Ectodermal cell (in vitro differentiated cells): ENCODE measurements around the gene PDZRN3.

Experiments used
- H3K27ac ChIP-seq: 2 replicates; pipeline ENCODE4 v1.7.0; 2013; ENCODE audit warnings: mild to moderate bottlenecking, low read depth, low read length; ENCODE audit not compliant: insufficient read depth, poor library complexity, severe bottlenecking
- H3K27me3 ChIP-seq: 2 replicates; pipeline ENCODE4 v1.7.0; 2013; ENCODE audit warnings: mild to moderate bottlenecking, low read length; ENCODE audit not compliant: insufficient read depth, control insufficient read depth, poor library complexity, severe bottlenecking
- H3K36me3 ChIP-seq: one replicate; pipeline ENCODE4 v1.7.0; 2013; ENCODE audit warnings: low read length; ENCODE audit not compliant: control insufficient read depth, insufficient read depth
- H3K4me1 ChIP-seq: one replicate; pipeline ENCODE4 v1.7.0; 2013; ENCODE audit warnings: low read length; ENCODE audit not compliant: control insufficient read depth, insufficient read depth
- H3K4me3 ChIP-seq: 2 replicates; pipeline ENCODE4 v1.7.0; 2013; ENCODE audit warnings: low read depth, low read length, control low read depth; ENCODE audit not compliant: insufficient read depth
- H3K9me3 ChIP-seq: 2 replicates; pipeline ENCODE4 v1.7.0; 2013; ENCODE audit warnings: mild to moderate bottlenecking, low read length, moderate library complexity; ENCODE audit not compliant: control insufficient read depth
- WGBS, 2 experiments: methylation state at CpG; one replicate each; pipeline ENCODE4 v1.1.7; 2013; ENCODE audit warnings: missing lambda C conversion rate in 2 of 2; 5-methylcytosine and 5-hydroxymethylcytosine counted together

Gene PDZRN3

GRCh38 chr3:73448761-73449301, 175.9 kb downstream of the PDZRN3 start:
- WGBS, 2 experiments = 87 to 89% methylated on average over 4 of the region's 4 CpGs
- no peaks in the 10 kb centered on the region for H3K9me3 ChIP-seq
- H3K4me1 ChIP-seq = no peaks in the 10 kb centered on the region
- H3K27ac ChIP-seq = no peak overlapping the region
- H3K4me3 ChIP-seq = no peak overlapping the region
- no peaks in the 10 kb centered on the region for H3K27me3 ChIP-seq
- H3K36me3 ChIP-seq = no peaks in the 10 kb centered on the region

GRCh38 chr3:73448041-73448440, 176.7 kb downstream of the PDZRN3 start:
- no peak overlapping the region for H3K4me3 ChIP-seq
- 94 to 95% methylated on average over 2 of the region's 2 CpGs for WGBS, 2 experiments
- H3K27me3 ChIP-seq = no peaks in the 10 kb centered on the region
- H3K27ac ChIP-seq = no peak overlapping the region
- no peaks in the 10 kb centered on the region for H3K4me1 ChIP-seq
- H3K36me3 ChIP-seq = no peaks in the 10 kb centered on the region
- H3K9me3 ChIP-seq = no peaks in the 10 kb centered on the region

- WGBS, 2 experiments = 87% methylated on average over 6 of the region's 6 CpGs
Measured at GRCh38 chr3:73447111-73447510, 177.6 kb downstream of the PDZRN3 start.

GRCh38 chr3:73446467-73447110, 178.2 kb downstream of the PDZRN3 start:
- Histone ChIP-seq H3K36me3 (no peaks in the 10 kb centered on the region), H3K9me3 (no peaks in the 10 kb centered on the region), H3K4me3 (no peak overlapping the region), H3K27me3 (no peaks in the 10 kb centered on the region), H3K4me1 (no peaks in the 10 kb centered on the region), H3K27ac (no peak overlapping the region)
- 93 to 94% methylated on average over 8 of the region's 10 CpGs for WGBS, 2 experiments

More at GRCh38 chr3:73447111-73447510, 177.6 kb downstream of the PDZRN3 start:
- H3K4me1 ChIP-seq = no peaks in the 10 kb centered on the region
- no peak overlapping the region for H3K4me3 ChIP-seq
- H3K27me3 ChIP-seq = no peaks in the 10 kb centered on the region
- no peaks in the 10 kb centered on the region for H3K9me3 ChIP-seq
- H3K36me3 ChIP-seq = no peaks in the 10 kb centered on the region
- H3K27ac ChIP-seq = no peak overlapping the region

- Histone ChIP-seq H3K36me3 (no peaks in the 10 kb centered on the region), H3K27ac (no peak overlapping the region), H3K9me3 (no peaks in the 10 kb centered on the region), H3K4me3 (no peak overlapping the region), H3K4me1 (no peaks in the 10 kb centered on the region), H3K27me3 (no peaks in the 10 kb centered on the region)
- WGBS, 2 experiments = 95 to 96% methylated on average over 7 of the region's 7 CpGs
Measured at GRCh38 chr3:73442886-73443285, 181.9 kb downstream of the PDZRN3 start.

GRCh38 chr3:73442152-73442551, 182.6 kb downstream of the PDZRN3 start:
- no peaks in the 10 kb centered on the region for H3K4me1 ChIP-seq
- WGBS, 2 experiments = 94 to 96% methylated on average over 6 of the region's 6 CpGs
- no peak overlapping the region for H3K4me3 ChIP-seq
- no peaks in the 10 kb centered on the region for H3K9me3 ChIP-seq
- H3K27ac ChIP-seq = no peak overlapping the region
- H3K27me3 ChIP-seq = no peaks in the 10 kb centered on the region
- no peaks in the 10 kb centered on the region for H3K36me3 ChIP-seq

GRCh38 chr3:73437828-73438227, 186.9 kb downstream of the PDZRN3 start:
- WGBS, 2 experiments = 91 to 92% methylated on average over 3 of the region's 3 CpGs
- Histone ChIP-seq H3K27ac (no peak overlapping the region), H3K4me3 (no peak overlapping the region), H3K27me3 (no peaks in the 10 kb centered on the region), H3K9me3 (no peaks in the 10 kb centered on the region), H3K4me1 (no peaks in the 10 kb centered on the region), H3K36me3 (no peaks in the 10 kb centered on the region)

GRCh38 chr3:73435055-73435454, 189.7 kb downstream of the PDZRN3 start:
- H3K4me1 ChIP-seq = peaks cover 7% of the 10 kb centered on the region
- H3K9me3 ChIP-seq = no peaks in the 10 kb centered on the region
- H3K36me3 ChIP-seq = no peaks in the 10 kb centered on the region
- WGBS, 2 experiments = 92 to 93% methylated on average over 11 of the region's 11 CpGs
- no peak overlapping the region for H3K4me3 ChIP-seq
- no peaks in the 10 kb centered on the region for H3K27me3 ChIP-seq
- H3K27ac ChIP-seq = no peak overlapping the region

- no peaks in the 10 kb centered on the region for H3K9me3 ChIP-seq
- WGBS, 2 experiments = 90 to 91% methylated on average over 14 of the region's 14 CpGs
- H3K27me3 ChIP-seq = no peaks in the 10 kb centered on the region
Measured at GRCh38 chr3:73433687-73434086, 191.1 kb downstream of the PDZRN3 start.

GRCh38 chr3:73433079-73433478, 191.7 kb downstream of the PDZRN3 start:
- no peaks in the 10 kb centered on the region for H3K27me3 ChIP-seq
- H3K4me1 ChIP-seq = peaks cover 7% of the 10 kb centered on the region
- H3K4me3 ChIP-seq = no peak overlapping the region
- H3K9me3 ChIP-seq = no peaks in the 10 kb centered on the region
- H3K27ac ChIP-seq = no peak overlapping the region
- no peaks in the 10 kb centered on the region for H3K36me3 ChIP-seq
- 91 to 97% methylated on average over 2 of the region's 2 CpGs for WGBS, 2 experiments

More at GRCh38 chr3:73433687-73434086, 191.1 kb downstream of the PDZRN3 start:
- no peaks in the 10 kb centered on the region for H3K36me3 ChIP-seq
- H3K4me1 ChIP-seq = peaks cover 7% of the 10 kb centered on the region
- no peak overlapping the region for H3K4me3 ChIP-seq
- H3K27ac ChIP-seq = no peak overlapping the region
